GM12874 (cell line): Measurements from ENCODE around the gene GNB5.

Experiments
- CTCF ChIP-seq: IDR thresholded peaks from 2 replicates; pipeline ENCODE4 v1.5.1; 2011; ENCODE audit warnings: low read depth, mild to moderate bottlenecking, control low read depth, low read length, moderate library complexity; ENCODE audit not compliant: insufficient read depth

The GNB5 gene

DNA sequence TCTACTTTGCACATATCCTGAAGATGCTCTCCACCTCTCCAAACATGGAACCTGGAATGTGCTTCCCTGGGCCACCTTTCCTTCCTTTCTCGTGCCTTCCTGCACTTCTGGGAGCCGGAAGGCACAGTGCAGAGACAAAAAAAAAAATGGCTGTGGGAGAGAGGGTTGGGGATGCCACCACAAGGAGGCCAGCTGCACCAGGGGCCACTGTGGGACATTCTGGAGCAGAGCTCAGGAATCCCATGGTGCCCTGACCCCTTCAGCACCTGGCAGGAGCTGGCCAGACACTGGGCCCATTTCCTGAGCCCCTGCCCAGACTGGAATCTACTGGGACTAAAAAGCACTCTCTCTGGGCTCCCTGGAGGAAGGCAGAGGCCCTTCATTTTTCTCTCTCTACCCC is 70.7 kb downstream of the GNB5 start:
- TF ChIP-seq CTCF = no peak

DNA sequence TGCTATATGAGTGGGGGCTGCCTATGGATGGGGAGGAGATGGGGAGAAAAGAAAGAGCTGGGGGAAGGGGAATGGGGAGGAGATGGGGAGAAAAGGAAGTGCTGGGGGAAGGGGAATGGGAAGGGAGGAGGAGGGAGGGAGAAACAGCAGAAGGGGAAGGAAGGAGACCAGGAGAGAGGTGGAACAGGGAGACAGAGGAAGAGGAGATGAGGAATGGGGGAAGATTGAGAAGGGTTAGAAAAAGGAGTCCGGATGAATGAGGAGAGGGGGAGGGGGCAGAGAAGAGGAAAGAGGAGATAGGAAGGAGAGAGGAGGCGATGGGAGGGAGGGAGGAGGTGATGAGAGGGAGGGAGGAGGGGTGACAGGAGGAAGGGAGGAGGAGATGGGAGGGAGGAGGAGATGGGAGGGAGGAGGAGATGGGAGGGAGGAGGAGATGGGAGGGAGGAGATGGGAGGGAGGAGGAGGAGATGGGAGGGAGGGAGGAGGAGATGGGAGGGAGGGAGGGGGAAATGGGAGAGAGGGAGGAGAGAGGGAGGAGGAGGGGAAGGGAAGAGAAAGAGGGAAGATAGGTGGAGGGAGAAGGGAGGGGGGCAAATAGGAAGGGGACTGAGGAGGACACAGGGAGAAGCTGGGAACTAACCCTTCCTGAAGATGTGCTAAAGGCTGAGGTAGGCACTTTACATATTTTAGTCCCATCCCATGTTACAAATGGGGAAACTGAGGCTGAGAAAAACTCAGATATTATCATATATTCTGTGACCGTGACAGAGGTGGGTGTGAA is 72.0 kb downstream of the GNB5 start:
- no peak for TF ChIP-seq CTCF

DNA sequence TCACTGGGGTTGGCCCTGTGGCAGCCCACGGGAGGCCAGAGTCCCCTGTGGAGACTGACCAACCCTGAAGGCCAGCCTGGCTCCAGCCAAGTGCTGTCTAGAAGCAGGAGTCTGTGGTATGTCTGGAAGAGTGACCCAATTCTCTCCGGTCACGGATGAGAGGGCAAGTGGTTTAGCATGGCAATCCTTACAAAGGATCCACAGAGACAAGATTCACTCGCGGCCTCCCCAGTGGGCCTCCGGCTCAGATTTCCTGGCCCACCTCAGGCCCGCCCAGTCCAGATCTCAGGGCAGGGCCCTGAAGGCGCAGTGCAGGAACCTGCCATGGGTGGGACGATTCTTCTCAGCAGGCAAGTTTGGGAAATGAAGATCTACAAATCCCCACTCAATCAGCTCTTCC is 73.6 kb downstream of the GNB5 start:
- TF ChIP-seq CTCF = no peak

DNA sequence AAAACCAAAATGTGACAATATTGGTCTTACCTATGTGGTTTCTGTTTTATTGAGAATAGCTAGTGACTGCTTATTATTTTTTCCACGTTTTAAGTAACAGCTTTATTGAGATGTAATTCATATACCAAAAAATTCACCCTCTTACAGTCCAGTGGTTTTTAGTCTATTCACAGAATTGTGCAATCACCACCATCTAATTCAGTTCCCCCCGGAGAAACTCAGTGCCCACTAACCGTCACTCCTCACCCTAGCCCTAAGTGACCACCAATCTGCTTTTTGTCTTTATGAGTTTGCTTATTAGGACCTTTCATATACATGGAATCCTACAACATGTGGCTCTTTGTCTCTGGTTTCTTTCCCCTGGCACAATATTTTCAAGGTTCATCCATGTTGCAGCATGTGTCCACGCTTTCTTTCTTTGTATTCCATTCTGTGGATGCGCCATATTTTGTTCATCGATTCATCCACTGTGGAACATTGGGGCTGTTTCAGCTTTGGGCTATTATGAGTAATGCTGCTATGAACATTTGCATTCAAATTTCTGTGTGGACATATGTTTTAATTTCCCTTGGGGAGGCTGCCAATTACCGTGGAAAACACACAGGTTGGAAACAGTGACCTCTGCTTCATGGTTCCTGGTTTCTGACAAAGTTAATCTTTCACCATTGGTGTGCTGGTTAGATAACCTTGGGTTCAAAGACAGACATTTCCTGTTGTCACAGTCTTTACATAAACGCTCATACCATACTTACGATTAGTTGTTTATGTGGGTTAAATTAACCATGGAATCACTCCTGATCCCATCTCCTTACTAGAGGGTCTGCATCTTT is 75.4 kb downstream of the GNB5 start:
- no peak for TF ChIP-seq CTCF

DNA sequence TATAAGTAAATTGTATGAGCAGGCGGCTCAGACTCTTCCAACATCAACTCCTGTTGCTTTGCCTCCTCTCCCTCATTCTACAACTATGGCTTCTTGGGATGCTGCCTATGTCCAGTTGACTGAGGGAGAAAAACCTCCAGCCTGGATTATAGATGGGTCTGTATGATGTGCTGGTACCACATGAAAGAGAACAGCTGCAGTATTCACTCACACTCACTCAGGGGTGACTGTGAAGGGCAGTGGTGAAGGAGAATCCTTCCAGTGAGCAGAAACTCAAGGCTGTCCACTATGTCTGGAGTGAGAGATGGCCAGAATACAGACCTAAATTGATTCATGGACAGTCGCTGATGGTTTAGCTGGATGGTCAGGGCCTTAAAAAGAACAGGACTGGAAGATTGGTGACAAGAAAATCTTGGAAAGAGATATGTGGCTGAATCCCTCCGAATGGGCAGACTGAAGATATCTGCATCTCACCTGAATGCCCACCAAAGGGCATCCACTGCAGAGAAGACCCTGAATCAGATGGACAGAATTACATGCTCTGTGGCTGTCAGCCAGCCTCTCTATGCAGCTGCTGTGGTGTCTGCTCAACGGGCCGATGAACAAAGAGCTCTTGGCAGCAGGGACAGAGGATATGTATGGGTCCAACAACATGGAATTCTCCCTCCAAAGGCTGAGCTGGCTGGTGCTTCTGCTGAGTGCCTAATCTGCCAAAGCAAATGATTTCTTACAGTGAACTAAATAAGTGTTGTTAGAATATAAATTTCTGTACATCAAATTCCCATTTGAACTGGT is 76.7 kb downstream of the GNB5 start:
- no peak for TF ChIP-seq CTCF

DNA sequence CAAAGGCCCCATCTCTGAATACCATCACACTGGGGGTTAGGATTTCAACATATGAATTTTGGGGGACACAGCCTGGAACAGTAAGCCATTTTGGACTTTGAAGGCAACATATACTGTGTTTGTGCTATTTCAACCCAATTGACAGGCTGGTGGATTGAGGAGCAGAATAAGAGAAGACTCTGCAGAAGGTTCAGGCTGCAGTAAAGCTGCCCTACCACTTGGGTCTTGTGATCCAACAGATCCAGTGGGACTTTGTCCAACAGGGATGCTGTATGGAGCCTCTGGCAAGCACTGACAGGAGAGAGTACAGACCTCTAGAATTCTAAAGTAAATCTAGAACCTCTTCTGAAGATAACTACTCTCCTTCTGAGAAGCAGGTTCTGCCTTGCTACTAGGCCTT is 77.5 kb downstream of the GNB5 start:
- TF ChIP-seq CTCF = no peak

- TF ChIP-seq CTCF = no peak
These were observed 78.0 kb downstream of the GNB5 start for GRCh38 chr15:52113235-52113634.
